HL-60 (cell line): ENCODE results near the gene NTRK2.

ENCODE experiments used
- DNase-seq, 2 experiments: peaks; one replicate each; pipeline ENCODE4 v3.0.0-alpha.2; 2010 to 2020; ENCODE audit warnings: low read depth in 1 of 2, low spot score in 1 of 2
- H3K27ac ChIP-seq: fragments of 250-450 bp; sonication (Bioruptor Pico); replicated peaks from 2 replicates; pipeline ENCODE4 v1.5.1; 2020; ENCODE audit warnings: mild to moderate bottlenecking, moderate library complexity
- H3K27me3 ChIP-seq: fragments of 250-450 bp; sonication (Bioruptor Pico); 2 replicates; pipeline ENCODE4 v1.5.1; 2021; ENCODE audit warnings: mild to moderate bottlenecking, moderate library complexity; ENCODE audit not compliant: insufficient read depth, poor library complexity, severe bottlenecking
- H3K4me3 ChIP-seq: replicated peaks from 2 replicates; pipeline ENCODE4 v1.5.1; 2011; ENCODE audit warnings: mild to moderate bottlenecking, control low read depth, low read length; ENCODE audit not compliant: insufficient read depth
- GABPA ChIP-seq: IDR thresholded peaks from 2 replicates; pipeline ENCODE4 v1.6.1; 2012; ENCODE audit warnings: low read depth
- POLR2AphosphoS5 ChIP-seq: IDR thresholded peaks from 2 replicates; pipeline ENCODE4 v1.6.1; 2012; ENCODE audit warnings: low read depth
- SPI1 ChIP-seq: IDR thresholded peaks from 2 replicates; pipeline ENCODE4 v1.6.1; 2012; ENCODE audit warnings: low read depth, mild to moderate bottlenecking, borderline replicate concordance
- TF ChIP-seq, protein P1 (sequence below): IDR thresholded peaks from one replicate; pipeline ENCODE4 v1.5.1; 2011; ENCODE audit warnings: low read length, control low read depth, inconsistent platforms; ENCODE audit not compliant: insufficient read depth
- TF ChIP-seq, protein P2 (sequence below): IDR thresholded peaks from 2 replicates; pipeline ENCODE4 v1.6.1; 2012; ENCODE audit warnings: low read depth; ENCODE audit not compliant: insufficient replicate concordance

NTRK2 gene

DNA sequence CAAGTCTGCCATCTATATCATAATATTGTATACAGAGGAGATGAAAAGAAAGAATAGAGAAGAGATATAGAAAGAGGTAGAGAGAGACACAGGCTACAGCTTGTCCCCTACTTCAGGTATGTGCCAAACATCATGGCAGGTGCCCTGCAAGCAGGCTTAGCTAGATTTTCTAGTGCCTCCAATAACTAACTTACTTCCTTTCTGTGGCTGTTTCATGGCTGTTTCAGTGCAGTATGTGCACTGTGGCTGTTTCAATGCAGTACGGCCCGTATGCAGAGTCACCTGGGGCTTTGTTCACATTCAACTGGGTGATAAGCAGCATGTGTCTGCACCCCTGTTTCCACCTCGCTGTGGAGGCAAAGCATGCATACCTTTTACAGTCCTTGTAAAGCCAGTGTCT lies 327.2 kb downstream of the NTRK2 start:
- Histone ChIP-seq H3K27ac (no peak overlapping the region), H3K4me3 (no peak overlapping the region), H3K27me3 (peaks cover 3% of the 10 kb centered on the region)
- TF ChIP-seq, protein P1, sequence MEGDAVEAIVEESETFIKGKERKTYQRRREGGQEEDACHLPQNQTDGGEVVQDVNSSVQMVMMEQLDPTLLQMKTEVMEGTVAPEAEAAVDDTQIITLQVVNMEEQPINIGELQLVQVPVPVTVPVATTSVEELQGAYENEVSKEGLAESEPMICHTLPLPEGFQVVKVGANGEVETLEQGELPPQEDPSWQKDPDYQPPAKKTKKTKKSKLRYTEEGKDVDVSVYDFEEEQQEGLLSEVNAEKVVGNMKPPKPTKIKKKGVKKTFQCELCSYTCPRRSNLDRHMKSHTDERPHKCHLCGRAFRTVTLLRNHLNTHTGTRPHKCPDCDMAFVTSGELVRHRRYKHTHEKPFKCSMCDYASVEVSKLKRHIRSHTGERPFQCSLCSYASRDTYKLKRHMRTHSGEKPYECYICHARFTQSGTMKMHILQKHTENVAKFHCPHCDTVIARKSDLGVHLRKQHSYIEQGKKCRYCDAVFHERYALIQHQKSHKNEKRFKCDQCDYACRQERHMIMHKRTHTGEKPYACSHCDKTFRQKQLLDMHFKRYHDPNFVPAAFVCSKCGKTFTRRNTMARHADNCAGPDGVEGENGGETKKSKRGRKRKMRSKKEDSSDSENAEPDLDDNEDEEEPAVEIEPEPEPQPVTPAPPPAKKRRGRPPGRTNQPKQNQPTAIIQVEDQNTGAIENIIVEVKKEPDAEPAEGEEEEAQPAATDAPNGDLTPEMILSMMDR: no peak
- TF ChIP-seq GABPA (no peak), SPI1 (no peak), POLR2AphosphoS5 (no peak)
- TF ChIP-seq, protein P2, sequence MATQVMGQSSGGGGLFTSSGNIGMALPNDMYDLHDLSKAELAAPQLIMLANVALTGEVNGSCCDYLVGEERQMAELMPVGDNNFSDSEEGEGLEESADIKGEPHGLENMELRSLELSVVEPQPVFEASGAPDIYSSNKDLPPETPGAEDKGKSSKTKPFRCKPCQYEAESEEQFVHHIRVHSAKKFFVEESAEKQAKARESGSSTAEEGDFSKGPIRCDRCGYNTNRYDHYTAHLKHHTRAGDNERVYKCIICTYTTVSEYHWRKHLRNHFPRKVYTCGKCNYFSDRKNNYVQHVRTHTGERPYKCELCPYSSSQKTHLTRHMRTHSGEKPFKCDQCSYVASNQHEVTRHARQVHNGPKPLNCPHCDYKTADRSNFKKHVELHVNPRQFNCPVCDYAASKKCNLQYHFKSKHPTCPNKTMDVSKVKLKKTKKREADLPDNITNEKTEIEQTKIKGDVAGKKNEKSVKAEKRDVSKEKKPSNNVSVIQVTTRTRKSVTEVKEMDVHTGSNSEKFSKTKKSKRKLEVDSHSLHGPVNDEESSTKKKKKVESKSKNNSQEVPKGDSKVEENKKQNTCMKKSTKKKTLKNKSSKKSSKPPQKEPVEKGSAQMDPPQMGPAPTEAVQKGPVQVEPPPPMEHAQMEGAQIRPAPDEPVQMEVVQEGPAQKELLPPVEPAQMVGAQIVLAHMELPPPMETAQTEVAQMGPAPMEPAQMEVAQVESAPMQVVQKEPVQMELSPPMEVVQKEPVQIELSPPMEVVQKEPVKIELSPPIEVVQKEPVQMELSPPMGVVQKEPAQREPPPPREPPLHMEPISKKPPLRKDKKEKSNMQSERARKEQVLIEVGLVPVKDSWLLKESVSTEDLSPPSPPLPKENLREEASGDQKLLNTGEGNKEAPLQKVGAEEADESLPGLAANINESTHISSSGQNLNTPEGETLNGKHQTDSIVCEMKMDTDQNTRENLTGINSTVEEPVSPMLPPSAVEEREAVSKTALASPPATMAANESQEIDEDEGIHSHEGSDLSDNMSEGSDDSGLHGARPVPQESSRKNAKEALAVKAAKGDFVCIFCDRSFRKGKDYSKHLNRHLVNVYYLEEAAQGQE: no peak
- DNase-seq: no peak

DNA sequence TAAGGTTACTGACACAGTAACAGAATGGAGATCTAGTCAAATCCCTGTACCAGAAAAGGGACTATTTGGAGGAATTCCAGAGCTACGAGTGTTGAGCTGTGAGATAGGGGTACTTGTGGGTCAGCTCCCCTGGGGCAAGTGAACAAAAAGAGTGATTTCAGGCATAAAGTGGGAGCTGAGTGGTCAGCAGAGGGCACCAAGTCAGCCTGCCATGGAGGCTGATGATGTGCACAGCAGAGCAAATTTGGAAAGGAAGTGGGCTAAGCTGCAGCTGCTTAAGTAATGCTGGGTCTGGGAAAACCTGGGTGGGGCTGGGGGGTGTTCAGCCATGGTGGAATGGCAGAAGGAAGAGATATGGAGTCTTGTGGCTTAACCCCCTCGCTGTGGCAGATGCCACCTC lies 327.9 kb downstream of the NTRK2 start:
- TF ChIP-seq, protein P2: no peak
- TF ChIP-seq, protein P1: no peak
- TF ChIP-seq GABPA: no peak
- no peak for TF ChIP-seq SPI1
- no peak for TF ChIP-seq POLR2AphosphoS5
- Histone ChIP-seq H3K27me3 (peaks cover 3% of the 10 kb centered on the region), H3K27ac (no peak overlapping the region), H3K4me3 (no peak overlapping the region)
- DNase-seq: no peak

DNA sequence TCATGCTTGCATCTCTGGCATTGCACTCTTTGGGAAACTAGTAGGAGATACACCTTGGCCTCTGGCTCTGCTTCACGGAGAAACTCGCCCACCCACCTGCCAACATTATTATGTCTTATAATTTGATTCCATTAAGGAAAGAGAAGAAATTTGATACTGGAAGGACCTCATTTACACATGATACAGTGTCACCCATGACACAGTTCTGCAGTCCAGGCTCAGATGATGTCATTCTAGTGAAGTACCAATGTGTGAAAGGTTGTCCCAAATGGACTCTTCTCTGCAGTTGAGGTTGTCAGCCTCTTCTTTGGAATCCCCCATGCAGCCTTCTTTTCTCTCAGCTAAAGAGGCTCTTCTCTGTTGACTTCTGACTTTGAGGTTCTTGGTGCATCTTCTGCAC lies 329.1 kb downstream of the NTRK2 start:
- no peak for TF ChIP-seq GABPA
- TF ChIP-seq POLR2AphosphoS5: no peak
- no peak for TF ChIP-seq SPI1
- TF ChIP-seq, protein P1: no peak
- TF ChIP-seq, protein P2: no peak
- H3K27me3 ChIP-seq: no peaks in the 10 kb centered on the region
- no peak overlapping the region for H3K4me3 ChIP-seq
- no peak overlapping the region for H3K27ac ChIP-seq
- DNase-seq: no peak
